ENCODE data around the gene CASK.

GRCh38 chrX:41716222-41716621 is 207.1 kb downstream of the CASK start:
- no peak for TF ChIP-seq CTCF (IDR thresholded peaks at IDR 0.05 in 8 of 11, conservative IDR thresholded peaks at IDR 0.05 in 3 of 11)
- no peak for TF ChIP-seq POLR2AphosphoS5 (IDR thresholded peaks at IDR 0.05)
